Fibroblast of upper back skin (primary cell): Measurements from ENCODE around the gene PKNOX1.
"Not testable (repeated sequence)": the region's sequence is repeated elsewhere in the genome, so short reads cannot be mapped to it uniquely, and the experiment has no call there.

Source experiments
- DNase-seq: peaks from one replicate; pipeline ENCODE4 v3.0.0-alpha.2; 2013

The PKNOX1 gene

DNA sequence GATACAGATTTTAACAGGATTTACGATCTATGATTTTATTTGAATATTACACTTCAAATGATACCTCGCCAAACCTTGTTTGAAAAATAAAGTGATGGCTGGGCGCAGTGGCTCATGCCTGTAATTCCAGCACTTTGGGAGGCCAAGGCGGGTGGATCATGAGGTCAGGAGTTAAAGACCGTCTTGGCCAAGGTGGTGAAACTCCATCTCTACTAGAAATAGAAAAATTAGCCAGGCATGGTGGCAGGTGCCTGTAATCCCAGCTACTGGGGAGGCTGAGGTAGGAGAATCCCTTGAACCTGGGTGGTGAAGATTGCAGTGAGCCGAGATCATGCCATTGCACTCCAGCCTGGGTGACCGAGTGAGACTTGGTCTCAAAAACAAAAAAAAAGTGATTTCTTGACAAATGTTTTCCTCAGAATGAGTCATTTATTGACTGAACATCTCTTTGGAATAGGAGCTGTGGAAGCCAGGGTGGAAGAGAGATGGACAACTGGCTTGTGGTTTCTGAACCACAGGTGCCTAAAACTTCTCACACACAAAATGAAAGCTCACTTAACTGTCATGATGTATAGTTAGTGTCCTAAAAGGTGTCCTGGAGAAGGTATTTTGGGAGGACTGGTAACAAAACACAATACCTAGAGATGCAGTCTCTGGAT is 11.9 kb downstream of the PKNOX1 start:
- no peak for DNase-seq

DNA sequence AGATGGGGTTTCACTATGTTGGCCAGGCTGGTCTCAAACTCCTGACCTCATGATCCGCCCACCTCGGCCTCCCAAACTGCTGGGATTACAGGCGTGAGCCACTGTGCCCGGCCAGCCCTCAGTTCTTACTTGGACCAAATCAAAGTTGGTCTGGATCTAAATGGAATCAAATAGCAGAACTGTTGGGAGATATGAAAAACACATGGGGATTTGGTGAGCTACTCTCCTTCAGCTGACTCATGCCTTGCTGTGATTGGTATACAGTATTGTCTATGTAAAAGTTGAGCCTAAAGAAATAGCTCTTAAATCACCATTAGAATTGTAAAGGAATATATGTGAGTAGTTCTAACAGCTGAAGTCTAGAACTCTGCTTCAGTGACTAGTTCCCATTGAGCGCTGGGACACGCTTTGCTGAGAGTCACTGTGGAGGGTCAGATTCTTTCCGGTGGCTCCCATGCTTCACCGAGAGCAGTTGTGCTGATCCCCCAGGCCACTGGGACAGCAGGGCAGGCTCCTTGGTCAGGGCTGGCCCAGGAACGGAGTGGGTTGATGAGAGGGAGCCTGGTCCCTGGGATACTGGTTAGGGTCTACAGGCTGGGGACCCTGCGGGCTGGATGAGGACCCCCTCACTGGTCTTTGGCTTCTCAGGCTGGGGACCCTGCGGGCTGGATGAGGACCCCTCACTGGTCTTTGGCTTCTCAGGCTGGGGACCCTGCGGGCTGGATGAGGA is 14.0 kb downstream of the PKNOX1 start:
- peak; percentile 80 for DNase-seq

DNA sequence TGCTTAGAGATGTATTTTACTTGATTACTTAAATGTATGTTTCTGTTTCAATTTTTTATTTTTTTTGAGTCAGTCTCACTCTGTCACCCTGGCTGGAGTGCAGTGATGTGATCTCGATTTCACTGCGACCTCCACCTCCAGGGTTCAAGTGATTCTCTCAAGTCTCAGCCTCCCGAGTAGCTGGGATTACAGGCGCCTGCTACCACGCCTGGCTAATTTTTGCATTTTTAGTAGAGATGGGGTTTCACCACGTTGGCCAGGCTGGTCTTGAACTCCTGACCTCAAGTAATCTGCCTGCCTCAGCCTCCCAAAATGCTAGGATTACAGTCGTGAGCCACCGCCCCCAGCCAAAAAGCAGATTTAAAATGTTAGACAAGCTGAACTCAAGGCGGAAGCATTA is 15.0 kb downstream of the PKNOX1 start:
- DNase-seq: not testable (repeated sequence)

DNA sequence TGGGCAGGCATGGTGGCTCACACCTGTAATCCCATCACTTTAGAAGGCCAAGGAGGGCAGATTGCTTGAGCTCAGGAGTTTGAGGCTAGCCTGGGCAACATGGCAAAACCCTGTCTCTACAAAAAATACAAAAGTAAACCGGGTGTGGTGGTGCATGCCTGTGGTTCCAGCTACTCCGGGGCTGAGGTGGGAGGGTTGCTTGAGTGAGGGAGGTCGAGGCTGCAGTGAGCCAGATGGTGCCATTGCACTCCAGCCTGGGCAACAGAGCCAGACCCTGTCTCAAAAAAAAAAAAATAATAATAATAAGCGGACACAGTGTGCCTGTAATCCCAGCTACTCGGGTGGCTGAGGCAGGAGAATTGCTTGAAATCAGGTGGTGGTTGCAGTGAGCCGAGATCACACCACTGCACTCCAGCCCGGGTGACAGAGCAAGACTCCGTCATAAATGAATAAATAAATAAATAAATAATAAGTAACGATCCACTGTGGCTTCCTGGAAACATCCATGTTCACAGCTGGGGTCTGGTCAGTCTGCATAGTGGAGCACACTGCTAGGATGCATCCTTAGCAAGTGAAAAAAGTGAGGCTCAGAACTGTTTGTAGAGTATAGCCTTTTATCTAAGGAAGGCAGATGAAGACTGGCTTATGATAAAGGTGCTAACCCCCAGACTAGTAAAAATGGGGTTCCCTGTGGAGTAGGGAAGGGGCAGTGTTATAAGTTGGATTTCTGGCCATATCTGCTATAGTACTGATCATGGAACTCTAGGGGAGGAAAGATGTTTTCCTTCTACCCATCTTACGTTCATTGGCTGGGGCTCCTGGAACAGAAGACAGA is 15.7 kb downstream of the PKNOX1 start:
- DNase-seq: peak; percentile 37

DNA sequence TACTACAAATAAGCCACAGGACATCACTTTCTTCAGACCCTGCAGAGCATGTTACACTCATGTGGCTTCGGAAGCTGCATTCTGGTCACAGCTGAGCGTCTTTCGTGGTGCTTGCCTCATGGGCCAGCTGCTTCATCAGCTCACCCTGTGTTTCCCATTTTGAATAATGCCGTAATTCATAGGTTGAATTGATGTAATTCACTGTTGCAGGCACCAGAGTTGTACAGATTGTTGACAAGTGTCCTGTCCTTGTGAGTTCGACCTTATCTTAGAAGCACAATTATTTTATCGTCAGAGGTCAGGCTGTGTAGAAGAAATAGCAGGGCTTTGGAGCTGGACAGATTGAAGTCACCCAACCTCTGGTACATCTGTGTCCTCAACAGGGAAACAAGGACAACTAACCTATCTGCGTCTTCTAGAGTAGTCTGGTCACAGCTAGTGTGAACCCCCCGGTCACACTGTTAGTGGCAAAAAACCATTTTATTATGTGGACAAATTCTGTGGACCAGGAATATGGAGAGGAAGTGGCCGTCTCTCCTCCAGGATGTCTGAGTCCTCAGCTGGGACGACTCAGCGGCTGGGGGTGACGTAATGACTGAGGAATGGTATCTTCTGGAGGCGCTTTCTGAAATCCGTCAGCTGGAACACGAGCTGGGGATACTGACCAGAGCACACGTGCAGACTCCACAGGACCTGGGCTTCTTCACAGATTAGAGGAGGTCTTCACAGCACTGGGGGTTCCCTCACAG is 17.8 kb downstream of the PKNOX1 start:
- DNase-seq: peak; percentile 87

DNA sequence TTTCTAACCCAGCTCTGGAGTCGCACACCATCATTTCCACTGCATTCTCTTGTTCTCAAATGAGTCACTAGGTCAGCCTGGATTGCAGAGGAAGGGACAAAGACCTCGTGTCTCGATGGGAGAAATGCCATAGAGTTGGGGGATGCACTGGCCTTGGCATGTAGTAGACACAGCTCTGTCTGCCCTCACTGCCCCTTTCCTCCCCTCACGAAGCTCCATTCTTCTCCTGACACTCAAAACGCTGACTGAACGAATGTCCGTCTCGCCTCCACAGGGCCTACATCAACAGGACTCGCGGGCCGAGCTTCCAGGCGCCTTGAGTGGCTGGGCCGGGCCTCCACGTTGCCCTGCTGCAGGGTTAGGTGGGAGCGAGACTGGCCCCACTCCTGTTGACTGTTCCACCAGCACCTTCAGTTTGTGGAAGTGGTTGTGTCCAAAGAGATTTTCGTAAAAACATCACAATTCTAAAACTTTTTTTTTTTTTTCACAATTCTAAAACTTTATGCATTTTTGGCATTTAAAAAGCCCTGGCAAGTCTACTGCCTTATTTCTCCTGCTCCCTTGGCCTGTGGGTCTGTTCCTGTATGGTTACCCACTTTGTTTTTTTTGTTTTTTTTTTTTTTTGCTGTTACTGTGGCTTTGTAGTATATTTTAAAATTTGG is 18.8 kb downstream of the PKNOX1 start:
- DNase-seq: no peak

DNA sequence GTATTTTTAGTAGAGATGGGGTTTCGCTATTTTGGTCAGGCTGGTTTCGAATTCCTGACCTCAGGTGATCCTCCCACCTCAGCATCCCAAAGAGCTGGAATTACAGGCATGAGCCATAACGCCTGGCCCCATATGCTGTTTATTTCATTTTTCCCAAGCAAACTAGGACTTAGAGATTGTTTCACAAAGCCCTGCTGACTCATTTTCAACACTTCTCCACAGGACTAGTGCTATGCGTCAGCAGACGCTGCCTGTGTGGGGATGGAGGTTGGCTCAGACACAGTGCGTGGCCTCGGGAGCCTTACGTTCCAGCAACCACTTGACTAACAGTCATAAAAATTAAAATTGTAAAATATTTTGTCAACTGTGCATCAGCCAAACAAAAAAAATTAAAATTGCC is 22.7 kb downstream of the PKNOX1 start:
- DNase-seq: peak; percentile 90

DNA sequence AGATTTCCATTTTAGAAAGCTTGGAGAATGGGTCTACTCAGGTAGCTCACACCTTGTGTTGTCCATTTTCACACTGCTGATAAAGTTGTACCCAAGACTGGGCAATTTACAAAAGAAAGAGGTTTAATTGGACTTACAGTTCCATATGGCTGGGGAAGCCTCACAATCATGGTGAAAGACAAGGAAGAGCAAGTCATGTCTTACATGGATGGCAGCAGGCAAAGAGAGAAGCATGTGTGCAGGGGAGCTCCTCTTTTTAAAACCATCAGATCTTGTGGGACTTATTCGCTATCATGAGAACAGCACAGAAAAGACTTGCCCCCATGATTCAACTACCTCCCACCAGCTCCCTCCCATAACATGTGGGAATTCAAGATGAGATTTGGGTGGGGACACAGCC is 23.6 kb downstream of the PKNOX1 start:
- not testable (repeated sequence) for DNase-seq

DNA sequence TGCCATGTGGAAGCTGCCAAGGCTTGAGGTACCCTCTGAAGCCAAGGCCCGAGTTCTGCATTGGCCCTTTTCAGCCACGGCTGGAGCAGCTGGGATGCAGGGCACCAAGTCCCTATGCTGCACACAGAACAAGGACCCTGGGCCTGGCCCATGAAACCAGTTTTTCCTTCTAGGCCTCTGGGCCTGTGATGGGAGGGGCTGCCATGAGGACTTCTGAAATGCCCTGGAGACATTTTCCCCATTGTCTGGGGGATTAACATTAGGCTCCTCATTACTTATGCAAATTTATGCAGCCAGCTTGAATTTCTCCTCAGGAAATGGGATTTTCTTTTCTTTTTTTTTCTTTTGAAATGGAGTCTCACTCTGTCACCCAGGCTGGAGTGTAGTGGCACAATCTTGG is 24.8 kb downstream of the PKNOX1 start:
- DNase-seq: not testable (repeated sequence)

DNA sequence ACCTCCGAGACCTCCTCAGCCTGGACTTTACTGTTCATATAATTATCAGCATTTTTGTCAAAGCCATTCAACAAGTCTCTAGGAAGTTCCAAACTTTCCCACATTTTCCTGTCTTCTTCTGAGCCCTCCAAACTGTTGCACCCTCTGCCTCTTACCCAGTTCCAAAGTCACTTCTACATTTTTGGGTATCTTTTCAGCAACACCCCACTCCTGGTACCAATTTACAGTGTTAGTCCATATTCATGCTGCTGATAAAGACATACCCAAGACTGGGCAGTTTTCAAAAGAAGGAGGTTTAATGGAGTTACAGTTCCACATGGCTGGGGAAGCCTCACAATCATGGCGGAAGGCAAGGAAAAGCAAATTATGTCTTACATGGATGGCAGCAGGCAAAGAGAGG is 25.7 kb downstream of the PKNOX1 start:
- DNase-seq: not testable (repeated sequence)

DNA sequence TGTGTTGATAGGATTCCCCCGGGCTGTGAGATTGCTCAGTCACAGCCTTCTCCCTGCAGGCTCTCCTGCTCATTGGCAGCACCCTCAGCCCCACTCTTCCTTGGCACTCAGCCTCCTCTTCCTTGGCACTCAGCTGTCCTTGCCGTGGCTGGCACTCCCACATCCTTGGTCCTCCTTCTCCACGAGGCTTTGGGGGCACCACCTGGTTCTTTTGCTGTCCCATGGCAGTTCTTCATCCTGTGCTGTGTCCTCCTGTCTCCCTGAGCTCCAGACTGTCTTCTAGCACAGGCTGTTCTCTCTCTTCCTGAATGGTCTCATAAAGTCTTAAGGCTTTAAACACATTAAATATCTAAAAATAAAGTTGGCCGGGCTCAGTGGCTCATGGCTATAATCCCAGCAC is 27.0 kb downstream of the PKNOX1 start:
- DNase-seq: no peak

DNA sequence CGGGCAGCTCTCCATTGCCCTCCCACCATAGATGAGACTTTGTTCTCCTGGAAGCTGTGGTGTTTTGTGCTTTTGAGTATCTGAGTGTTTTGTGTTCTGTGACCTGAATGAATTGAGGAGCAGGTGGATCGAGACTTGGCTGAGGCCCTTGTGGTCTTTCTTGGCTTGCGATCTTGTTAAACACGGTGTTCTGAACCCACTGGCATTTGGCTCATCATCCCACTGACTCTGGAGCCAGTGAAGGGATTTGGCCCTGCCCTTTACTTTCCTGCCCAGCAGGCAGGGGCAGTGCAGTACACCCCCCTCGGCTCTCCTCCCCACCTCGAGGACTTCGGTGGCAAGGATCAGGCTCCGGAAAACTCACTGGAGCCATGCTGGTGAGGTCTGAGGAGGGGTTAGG is 30.6 kb downstream of the PKNOX1 start:
- DNase-seq: no peak

DNA sequence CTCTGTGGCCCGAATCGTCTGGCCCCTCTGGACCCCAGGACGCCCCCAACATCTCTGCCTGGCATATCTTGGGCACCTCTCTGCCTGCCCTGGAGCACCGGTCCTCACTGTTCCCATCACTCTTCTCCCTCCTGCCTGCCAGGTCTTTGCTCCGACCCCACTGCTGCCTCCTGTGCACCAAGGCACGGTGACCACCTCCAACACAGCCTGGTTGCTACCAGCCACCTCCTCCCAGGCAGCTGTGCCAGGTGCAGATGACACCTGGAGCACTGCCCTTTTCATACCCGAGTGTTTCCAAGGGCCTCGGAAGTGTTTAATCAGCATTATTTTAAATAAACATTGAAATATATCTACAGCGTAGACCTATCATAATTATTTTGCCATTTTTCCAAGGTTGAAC is 31.3 kb downstream of the PKNOX1 start:
- no peak for DNase-seq

DNA sequence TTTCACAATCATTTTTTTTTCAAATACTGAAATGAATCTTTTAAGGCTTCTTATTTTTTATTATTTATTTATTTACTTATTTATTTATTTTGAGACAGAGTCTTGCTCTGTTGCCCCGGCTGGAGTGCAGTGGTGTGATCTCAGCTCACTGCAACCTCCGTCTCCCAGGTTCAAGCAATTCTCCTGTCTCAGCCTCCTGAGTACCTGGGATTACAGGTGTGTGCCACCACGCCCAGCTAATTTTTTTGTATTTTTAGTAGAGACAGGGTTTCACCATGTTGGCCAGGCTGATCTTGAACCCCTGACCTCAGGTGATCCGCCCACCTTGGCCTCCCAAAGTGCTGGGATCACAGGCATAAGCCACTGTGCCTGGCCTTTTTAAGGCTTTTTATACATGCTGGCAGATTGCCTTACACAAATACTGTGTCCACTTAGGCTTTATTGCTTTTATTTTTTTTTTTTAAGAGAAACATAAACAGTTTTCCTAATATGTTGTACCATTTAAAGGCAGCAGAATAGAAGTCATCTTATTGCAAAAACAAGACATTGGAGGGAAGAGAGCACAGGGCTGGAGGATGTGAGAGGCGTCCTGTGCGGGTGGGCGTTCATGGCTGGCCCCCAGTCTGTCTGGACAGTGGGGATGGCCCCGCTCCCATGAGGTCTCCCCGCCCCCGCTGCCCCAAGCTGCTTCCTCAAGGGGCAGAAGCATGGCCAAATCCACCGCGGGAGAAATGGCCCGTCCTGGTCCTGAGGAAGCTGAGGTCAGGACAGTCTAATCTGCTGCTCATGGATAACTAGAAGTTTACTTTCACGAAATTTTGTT is 31.9 kb downstream of the PKNOX1 start:
- not testable (repeated sequence) for DNase-seq

DNA sequence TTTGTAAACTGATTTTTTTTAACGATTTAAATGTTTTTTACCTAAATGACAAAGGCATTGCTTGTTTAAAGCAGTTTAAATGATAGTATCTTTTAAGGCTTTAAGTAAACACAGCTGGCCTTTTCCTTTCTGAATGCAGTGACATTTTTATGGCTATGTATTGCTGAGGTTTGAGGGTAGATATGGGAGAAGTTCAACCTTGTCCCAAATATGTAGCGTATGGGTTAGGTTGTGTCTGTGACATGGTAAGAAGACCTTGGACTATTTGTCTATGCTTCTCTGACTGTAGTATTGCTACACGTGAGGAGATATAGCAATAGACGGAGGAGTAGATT is 32.5 kb downstream of the PKNOX1 start:
- no peak for DNase-seq

DNA sequence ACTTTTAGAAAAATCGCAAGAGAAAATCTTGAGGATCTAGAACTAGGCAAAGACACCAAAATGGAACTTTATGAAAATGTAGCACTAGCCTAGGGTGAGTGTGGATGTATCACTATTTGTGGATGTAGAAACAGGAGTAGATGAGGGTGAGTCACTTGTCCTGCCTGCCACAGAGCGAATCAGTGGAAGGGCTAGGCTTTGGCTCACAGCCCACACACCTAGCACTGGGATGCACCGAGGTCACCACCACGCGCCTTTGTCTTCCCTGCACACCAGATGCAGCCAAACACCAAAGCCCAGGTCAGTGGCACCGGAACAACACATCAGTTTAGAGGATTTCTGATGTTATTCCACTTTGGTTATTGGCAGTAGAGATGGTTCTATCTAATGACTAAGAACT is 38.2 kb downstream of the PKNOX1 start:
- DNase-seq: no peak

DNA sequence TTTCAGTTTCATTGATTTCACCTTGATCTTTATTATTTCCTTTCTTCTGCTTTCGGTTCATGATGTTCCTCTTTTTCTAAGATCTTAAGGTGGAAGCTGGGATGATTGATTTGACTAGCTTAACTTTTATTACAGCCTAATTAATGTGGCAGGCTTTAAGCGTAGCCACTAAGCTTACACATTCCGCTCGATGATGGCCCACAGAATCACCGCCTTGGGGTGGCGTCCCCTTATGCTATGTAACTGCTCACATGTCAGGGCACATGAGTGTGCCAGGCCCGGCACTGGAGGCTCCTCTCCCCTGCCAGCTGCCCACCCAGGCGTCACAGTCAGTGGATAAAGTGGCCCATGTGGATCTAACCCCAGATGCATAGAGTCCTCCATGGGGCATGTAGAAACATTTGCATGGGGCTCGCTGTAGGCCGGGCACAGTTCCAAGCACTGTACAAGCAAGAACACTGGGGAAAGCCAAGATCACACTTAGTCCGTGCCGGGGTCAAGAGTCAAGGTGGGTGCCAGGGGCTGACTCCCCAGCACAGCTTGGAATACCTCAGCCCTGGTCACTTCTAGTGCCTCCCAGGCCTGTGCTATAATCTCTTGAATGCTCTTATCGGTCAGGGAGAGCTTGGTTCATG is 41.7 kb downstream of the PKNOX1 start:
- no peak for DNase-seq

DNA sequence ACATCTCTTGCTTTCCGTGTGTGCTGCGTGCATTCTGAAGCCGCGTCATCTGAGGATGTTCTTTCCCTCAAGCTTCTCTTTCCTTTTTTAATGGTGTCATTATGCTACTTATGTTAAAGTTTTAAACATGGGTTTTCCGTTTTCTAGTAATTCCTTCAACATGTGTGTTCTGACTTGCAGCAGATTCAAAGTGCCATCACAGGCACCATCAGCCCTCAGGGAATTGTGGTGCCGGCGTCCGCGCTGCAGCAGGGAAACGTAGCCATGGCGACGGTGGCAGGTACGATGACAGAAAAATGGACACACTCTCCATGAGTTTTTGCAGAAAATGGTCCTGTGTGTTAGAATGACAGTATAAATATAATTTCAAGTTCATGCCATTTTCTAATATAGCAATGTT is 42.4 kb downstream of the PKNOX1 start:
- no peak for DNase-seq

DNA sequence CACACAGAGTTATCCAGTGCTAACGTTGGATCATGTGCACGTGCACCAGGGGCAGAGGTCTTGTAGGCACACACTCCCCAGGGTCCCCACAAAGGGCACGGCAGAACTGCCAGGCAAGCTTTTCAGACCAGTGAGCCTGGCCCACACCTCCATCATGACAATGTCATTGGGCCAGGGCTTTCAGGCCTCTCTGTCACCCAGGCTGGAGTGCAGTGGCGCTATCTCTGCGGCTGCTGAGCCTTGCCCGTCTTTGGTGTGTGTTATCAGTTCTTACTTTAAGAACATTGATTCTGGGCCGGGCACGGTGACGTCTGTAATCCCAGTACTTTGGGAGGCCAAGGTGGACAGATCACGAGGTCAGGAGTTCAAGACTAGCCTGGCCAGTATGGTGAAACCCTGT is 44.2 kb downstream of the PKNOX1 start:
- no peak for DNase-seq

DNA sequence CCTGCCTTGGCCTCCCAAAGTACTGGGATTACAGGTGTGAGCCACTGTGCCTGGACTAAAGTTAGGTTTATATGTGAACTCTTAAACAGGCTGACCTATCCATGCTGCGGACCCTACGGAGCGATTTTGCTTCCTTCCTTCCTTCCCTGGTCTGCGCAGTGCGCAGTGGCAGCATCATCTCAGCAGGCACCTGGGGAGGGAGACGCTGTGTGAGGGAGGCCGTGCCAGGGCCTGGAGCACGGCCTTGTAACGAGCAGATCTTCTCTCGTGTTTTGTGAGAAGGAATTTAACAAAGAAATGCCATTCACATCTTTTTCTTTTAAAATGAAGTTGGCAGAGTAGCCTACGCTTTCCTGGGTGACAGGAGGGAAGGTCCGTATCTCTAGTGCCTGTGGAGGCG is 45.8 kb downstream of the PKNOX1 start:
- DNase-seq: no peak

DNA sequence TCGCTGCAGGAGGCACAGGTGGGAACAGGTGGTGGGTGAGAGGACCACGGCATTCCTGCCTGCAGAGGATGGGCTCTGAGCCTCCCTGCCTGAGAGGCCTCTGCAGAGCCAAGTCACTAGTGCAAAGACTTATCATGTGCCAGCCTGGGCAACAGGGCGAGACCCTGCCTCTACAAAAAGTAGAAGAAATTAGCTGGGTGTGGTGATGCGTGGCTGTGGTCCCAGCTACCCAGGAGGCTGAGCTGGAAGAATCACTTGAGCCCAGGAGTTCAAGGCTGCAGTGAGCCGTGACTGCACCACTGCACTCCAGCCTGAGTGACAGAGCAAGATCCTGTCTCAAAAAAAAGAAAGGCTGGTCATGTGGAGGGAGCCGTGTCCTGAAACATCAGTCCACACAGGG is 46.4 kb downstream of the PKNOX1 start:
- no peak for DNase-seq
